SJSA1 (cell line): Measurements from ENCODE around the gene SPOUT1. TPM values are rescaled to one million over a fixed set of nuclear protein-coding genes. Genes with fewer than 3 reads are reported as not detected.
"Not testable (repeated sequence)": the region's sequence is repeated elsewhere in the genome, so short reads cannot be mapped to it uniquely, and the experiment has no call there.

Experiments
- DNase-seq, 2 experiments: peaks; one replicate each; pipeline ENCODE4 v3.0.0-alpha.2; 2015 to 2020; ENCODE audit warnings: low spot score in 2 of 2, low read depth in 1 of 2
- H3K27ac ChIP-seq: fragments of 250-450 bp; sonication (Bioruptor Pico); 2 replicates; pipeline ENCODE4 v1.5.1; 2020; ENCODE audit warnings: mild to moderate bottlenecking, moderate library complexity
- H3K27me3 ChIP-seq: fragments of 250-450 bp; sonication (Bioruptor Pico); replicated peaks from 2 replicates; pipeline ENCODE4 v1.5.1; 2020; ENCODE audit warnings: mild to moderate bottlenecking, moderate library complexity
- H3K36me3 ChIP-seq: fragments of 250-450 bp; sonication (Bioruptor Pico); 2 replicates; pipeline ENCODE4 v1.5.1; 2020; ENCODE audit warnings: mild to moderate bottlenecking
- H3K4me1 ChIP-seq: fragments of 250-450 bp; sonication (Bioruptor Pico); replicated peaks from 2 replicates; pipeline ENCODE4 v1.6.1; 2021; ENCODE audit warnings: mild to moderate bottlenecking
- H3K4me3 ChIP-seq: fragments of 250-450 bp; sonication (Bioruptor Pico); 2 replicates; pipeline ENCODE4 v1.5.1; 2020; ENCODE audit warnings: mild to moderate bottlenecking
- H3K9me3 ChIP-seq: fragments of 250-450 bp; sonication (Bioruptor Pico); replicated peaks from 2 replicates; pipeline ENCODE4 v1.5.1; 2020; ENCODE audit warnings: mild to moderate bottlenecking
- total RNA-seq: library from RNA; depleted of rRNA; stranded (reverse); fragments of >200 nt; shearing (Covaris generic); gene quantifications from 2 replicates; pipeline ENCODE4 v1.2.3, GENCODE V29; 2014; rRNA removed

SPOUT1 gene
- total RNA-seq = 13.5 and 15.3 TPM in 2 replicates

- Histone ChIP-seq H3K27me3 (no peaks in the 10 kb centered on the region), H3K4me1 (peaks cover 12% of the 10 kb centered on the region), H3K4me3 (peak within 1 kb of the TSS; percentile 80), H3K36me3 (peaks cover 47% of the 10 kb centered on the region), H3K9me3 (no peaks in the 10 kb centered on the region), H3K27ac (peak within 1 kb of the TSS; percentile 30)
- DNase-seq = peak; percentile 89 to 92
Observed at GRCh38 chr9:128829477-128830251, at the start of gene SPOUT1. SPOUT1 (minus strand) TSS chr9:128829794; CDS start chr9:128829780, 14 bp downstream.

- H3K27ac ChIP-seq = no peak overlapping the region
- H3K27me3 ChIP-seq = no peaks in the 10 kb centered on the region
- peaks cover 9% of the 10 kb centered on the region for H3K36me3 ChIP-seq
- no peak for DNase-seq
- peaks cover 7% of the 10 kb centered on the region for H3K4me1 ChIP-seq
- H3K9me3 ChIP-seq = no peaks in the 10 kb centered on the region
- no peak overlapping the region for H3K4me3 ChIP-seq
Observed at GRCh38 chr9:128877852-128878251, 48.3 kb upstream of the SPOUT1 start.

- H3K4me3 ChIP-seq, H3K9me3 ChIP-seq, H3K27ac ChIP-seq, H3K36me3 ChIP-seq, DNase-seq, H3K27me3 ChIP-seq, H3K4me1 ChIP-seq: not testable (repeated sequence)
Observed at GRCh38 chr9:128870941-128871265, 41.3 kb upstream of the SPOUT1 start.

- Histone ChIP-seq H3K9me3 (no peaks in the 10 kb centered on the region), H3K27ac (no peak overlapping the region; the same call in 1 of the 2 replicates), H3K4me3 (no peak overlapping the region), H3K4me1 (peaks cover 6% of the 10 kb centered on the region), H3K36me3 (peaks cover 6% of the 10 kb centered on the region; the same call in 1 of the 2 replicates), H3K27me3 (no peaks in the 10 kb centered on the region)
- no peak for DNase-seq
Observed at GRCh38 chr9:128870128-128870940, 40.7 kb upstream of the SPOUT1 start.

- DNase-seq = peak; percentile 40 to 76
- Histone ChIP-seq H3K4me1 (no peaks in the 10 kb centered on the region), H3K4me3 (no peak overlapping the region), H3K27me3 (no peaks in the 10 kb centered on the region), H3K27ac (no peak overlapping the region), H3K9me3 (no peaks in the 10 kb centered on the region), H3K36me3 (no peaks in the 10 kb centered on the region)
Observed at GRCh38 chr9:128863647-128864046, 34.1 kb upstream of the SPOUT1 start.

- Histone ChIP-seq H3K36me3 (no peaks in the 10 kb centered on the region), H3K4me3 (no peak overlapping the region), H3K4me1 (no peaks in the 10 kb centered on the region), H3K27me3 (no peaks in the 10 kb centered on the region), H3K9me3 (no peaks in the 10 kb centered on the region), H3K27ac (no peak overlapping the region)
- no peak for DNase-seq
Observed at GRCh38 chr9:128862401-128862851, 32.8 kb upstream of the SPOUT1 start.

GRCh38 chr9:128861501-128861900 is 31.9 kb upstream of the SPOUT1 start:
- no peaks in the 10 kb centered on the region for H3K9me3 ChIP-seq
- H3K27ac ChIP-seq = no peak overlapping the region
- H3K4me1 ChIP-seq = no peaks in the 10 kb centered on the region
- no peaks in the 10 kb centered on the region for H3K27me3 ChIP-seq
- no peak overlapping the region for H3K4me3 ChIP-seq
- no peak for DNase-seq
- H3K36me3 ChIP-seq = no peaks in the 10 kb centered on the region

- Histone ChIP-seq H3K36me3 (no peaks in the 10 kb centered on the region), H3K27ac (no peak overlapping the region), H3K27me3 (no peaks in the 10 kb centered on the region), H3K4me3 (no peak overlapping the region), H3K9me3 (no peaks in the 10 kb centered on the region), H3K4me1 (no peaks in the 10 kb centered on the region)
- DNase-seq = no peak
Observed at GRCh38 chr9:128860937-128861336, 31.3 kb upstream of the SPOUT1 start.

- H3K9me3 ChIP-seq, H3K27ac ChIP-seq, H3K4me3 ChIP-seq, H3K27me3 ChIP-seq, DNase-seq, H3K36me3 ChIP-seq, H3K4me1 ChIP-seq: not testable (repeated sequence)
Observed at GRCh38 chr9:128858476-128858875, 28.9 kb upstream of the SPOUT1 start.

- not testable (repeated sequence) for H3K27ac ChIP-seq, H3K4me3 ChIP-seq, H3K36me3 ChIP-seq, DNase-seq, H3K27me3 ChIP-seq, H3K4me1 ChIP-seq, H3K9me3 ChIP-seq
Observed at GRCh38 chr9:128854454-128854853, 24.9 kb upstream of the SPOUT1 start.

- not testable (repeated sequence) for H3K27me3 ChIP-seq, H3K4me3 ChIP-seq, H3K27ac ChIP-seq, DNase-seq, H3K36me3 ChIP-seq, H3K9me3 ChIP-seq, H3K4me1 ChIP-seq
Observed at GRCh38 chr9:128852646-128853045, 23.1 kb upstream of the SPOUT1 start.

- not testable (repeated sequence) for DNase-seq, H3K27ac ChIP-seq
Observed at GRCh38 chr9:128851779-128852600, 22.4 kb upstream of the SPOUT1 start.

GRCh38 chr9:128851024-128851423 is 21.4 kb upstream of the SPOUT1 start:
- DNase-seq, H3K27ac ChIP-seq, H3K36me3 ChIP-seq, H3K4me1 ChIP-seq, H3K27me3 ChIP-seq, H3K4me3 ChIP-seq, H3K9me3 ChIP-seq: not testable (repeated sequence)

More at GRCh38 chr9:128851779-128852600, 22.4 kb upstream of the SPOUT1 start:
- not testable (repeated sequence) for H3K4me1 ChIP-seq, H3K4me3 ChIP-seq, H3K36me3 ChIP-seq, H3K9me3 ChIP-seq, H3K27me3 ChIP-seq
